DOHH2 (cell line): ENCODE results near the gene MALRD1.

Source experiments
- CTCF ChIP-seq: fragments of 200-600 bp; sonication (generic); IDR thresholded peaks from one replicate; pipeline ENCODE4 v1.5.1; 2014; ENCODE audit warnings: antibody characterized with exemption, mild to moderate bottlenecking, low read depth, low read length; ENCODE audit not compliant: poor library complexity, severe bottlenecking
- EZH2phosphoT487 ChIP-seq: fragments of 200-600 bp; sonication (generic); IDR thresholded peaks from 2 replicates; pipeline ENCODE4 v1.6.1; 2017; ENCODE audit warnings: borderline replicate concordance, mild to moderate bottlenecking, antibody characterized with exemption, low read length, moderate library complexity, mixed read lengths

- TF ChIP-seq CTCF, result no peak
- no peak for TF ChIP-seq EZH2phosphoT487
These were observed 147.1 kb downstream of the MALRD1 start for GRCh38 chr10:19195698-19196097.
